ENCODE data around the gene TTBK1.

The TTBK1 gene

DNA sequence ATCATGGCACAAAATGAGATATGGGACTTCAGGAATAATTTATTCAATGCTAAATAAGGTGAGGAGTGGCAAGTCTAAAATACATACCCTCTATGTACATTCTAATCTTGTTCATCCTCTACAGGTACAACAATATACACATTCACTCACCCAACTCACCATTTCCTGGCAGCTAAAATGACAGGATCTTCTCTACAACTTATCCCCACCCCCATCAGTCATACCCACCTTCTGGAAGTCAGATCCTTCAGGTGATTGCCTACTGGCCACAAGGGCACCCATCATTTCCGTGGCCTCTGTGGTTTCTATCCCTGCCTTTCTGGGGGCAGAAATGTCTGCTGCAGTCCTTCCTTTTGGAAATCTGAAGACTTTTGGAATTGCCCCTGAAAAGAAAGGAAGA, 88.2 kb downstream of the TTBK1 start:
- TF ChIP-seq, protein P1, sequence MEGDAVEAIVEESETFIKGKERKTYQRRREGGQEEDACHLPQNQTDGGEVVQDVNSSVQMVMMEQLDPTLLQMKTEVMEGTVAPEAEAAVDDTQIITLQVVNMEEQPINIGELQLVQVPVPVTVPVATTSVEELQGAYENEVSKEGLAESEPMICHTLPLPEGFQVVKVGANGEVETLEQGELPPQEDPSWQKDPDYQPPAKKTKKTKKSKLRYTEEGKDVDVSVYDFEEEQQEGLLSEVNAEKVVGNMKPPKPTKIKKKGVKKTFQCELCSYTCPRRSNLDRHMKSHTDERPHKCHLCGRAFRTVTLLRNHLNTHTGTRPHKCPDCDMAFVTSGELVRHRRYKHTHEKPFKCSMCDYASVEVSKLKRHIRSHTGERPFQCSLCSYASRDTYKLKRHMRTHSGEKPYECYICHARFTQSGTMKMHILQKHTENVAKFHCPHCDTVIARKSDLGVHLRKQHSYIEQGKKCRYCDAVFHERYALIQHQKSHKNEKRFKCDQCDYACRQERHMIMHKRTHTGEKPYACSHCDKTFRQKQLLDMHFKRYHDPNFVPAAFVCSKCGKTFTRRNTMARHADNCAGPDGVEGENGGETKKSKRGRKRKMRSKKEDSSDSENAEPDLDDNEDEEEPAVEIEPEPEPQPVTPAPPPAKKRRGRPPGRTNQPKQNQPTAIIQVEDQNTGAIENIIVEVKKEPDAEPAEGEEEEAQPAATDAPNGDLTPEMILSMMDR (IDR thresholded peaks at IDR 0.05; ENCODE audit: control extremely low read depth, extremely low read depth, low read depth, missing control alignments), result no peak
- DNase-seq (ENCODE audit: extremely low spot score), result no peak
- POLR2A ChIA-PET, result no interaction called here
- CTCF ChIA-PET, result interaction anchor here (1.6 kb wide), 1 partner anchor 79 kb away, joined by 3 read pairs; no protein-coding TSS in a partner anchor

- DNase-seq (ENCODE audit: extremely low spot score), result no peak
- TF ChIP-seq, protein P1 (IDR thresholded peaks at IDR 0.05; ENCODE audit: control extremely low read depth, extremely low read depth, low read depth, missing control alignments), result no peak
- POLR2A ChIA-PET, result no interaction called here
- CTCF ChIA-PET, result interaction anchor here (1.6 kb wide), 1 partner anchor 79 kb away, joined by 3 read pairs; no protein-coding TSS in a partner anchor
Observed at GRCh38 chr6:43331891-43332290, 88.6 kb downstream of the TTBK1 start.

- ChIA-PET POLR2A (no interaction called here), CTCF (interaction anchor here (0.7 to 2.4 kb wide), 10 partner anchors 11 to 139 kb away, joined by 3 to 7 read pairs (median 4); partner anchors contain the start of genes CRIP3 and SLC22A7)
- no peak for DNase-seq (ENCODE audit: extremely low spot score)
- TF ChIP-seq, protein P1 (IDR thresholded peaks at IDR 0.05; ENCODE audit: control extremely low read depth, extremely low read depth, low read depth, missing control alignments), result no peak
Observed at GRCh38 chr6:43334466-43335095, 91.3 kb downstream of the TTBK1 start.

DNA sequence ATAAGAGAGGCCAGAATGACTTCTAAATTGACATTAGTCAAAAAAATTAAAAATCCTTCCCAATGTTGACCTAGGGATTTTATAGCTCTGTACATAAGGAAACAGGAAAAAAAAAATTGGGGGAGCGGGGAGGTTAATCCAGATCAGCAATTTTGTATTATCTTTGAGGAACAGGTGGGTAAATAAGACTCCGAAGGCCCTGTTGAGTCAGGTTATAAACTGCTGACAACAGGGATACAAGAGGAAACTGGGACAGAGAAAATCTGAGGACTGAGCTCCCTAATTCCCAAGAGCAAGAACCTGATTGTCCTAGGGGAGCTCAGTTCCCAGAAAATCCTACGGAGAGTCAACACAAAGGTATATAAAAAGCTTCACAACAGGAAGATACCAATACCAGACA, 92.2 kb downstream of the TTBK1 start:
- ChIA-PET POLR2A (no interaction called here), CTCF (interaction anchor here (0.8 to 2.4 kb wide), 11 partner anchors 10 to 192 kb away, joined by 3 to 7 read pairs (median 4); partner anchors contain the start of genes CRIP3 and DNPH1)
- TF ChIP-seq, protein P1 (IDR thresholded peaks at IDR 0.05; ENCODE audit: control extremely low read depth, extremely low read depth, low read depth, missing control alignments), result no peak
- no peak for DNase-seq (ENCODE audit: extremely low spot score)

GRCh38 chr6:43336382-43336781, 93.1 kb downstream of the TTBK1 start:
- TF ChIP-seq, protein P1 (IDR thresholded peaks at IDR 0.05; ENCODE audit: control extremely low read depth, extremely low read depth, low read depth, missing control alignments), result no peak
- no peak for DNase-seq (ENCODE audit: extremely low spot score)
- POLR2A ChIA-PET, result no interaction called here
- CTCF ChIA-PET, result interaction anchor here (1.1 to 2.6 kb wide), 6 partner anchors 13 to 108 kb away, joined by 3 to 11 read pairs (median 6); partner anchors contain the start of genes CRIP3 and DNPH1
